Heart left ventricle (tissue), 13 donors: Measurements from ENCODE around the gene AGER.

Source experiments
- POLR2A ChIP-seq, 2 donors: fragments of 450-650 bp; IDR thresholded peaks; one replicate each; pipeline ENCODE4 v1.6.1; 2017; ENCODE audit warnings: antibody characterized with exemption in 2 of 2, mild to moderate bottlenecking in 2 of 2, moderate library complexity in 2 of 2
- TF ChIP-seq, protein P1 (sequence below), 12 donors: fragments of 200-600 bp; sonication (generic) in 4 of 12; IDR thresholded peaks; one replicate each; pipeline versions ENCODE4 v1.5.0 to v1.8.0; 2018 to 2022; ENCODE audit warnings: antibody characterized with exemption in 12 of 12, mild to moderate bottlenecking in 5 of 12
- donor health status: ischemic (EF 13 %, LVEDD 7.1; RV severe dilation, severe dysfunction).
- donor health status: DM: no; HTN: yes; CAD: no.
- donor health status: DM: no; HTN: no; CAD: no.
- donor health status: ischemic (EF 25% LVEDD 6.9; RV normal size, moderate dysfunction).
- donor health status: ischemic (EF 25% LVEDD 5.7; RV mildly dilated, moderate dysfunction).
- donor health status: ischemic (EF 35%, LVEDD 5.7; RV mildly dilated, moderate dysfunction).
- donor health status: nonischemic (EF 11% LVEDD 7.7; RV severe dilation, severe dysfunction).
- donor health status: DM: yes; HTN: yes; CAD: no.
- donor health status: PGD.
- donor health status: ischemic (EF 29% LVEDD 5.4; RV normal size, mild dysfunction).
- donor health status: nonischemic (EF 23%, LVEDD 6.1; RV moderate dilation, normal function).

DNA sequence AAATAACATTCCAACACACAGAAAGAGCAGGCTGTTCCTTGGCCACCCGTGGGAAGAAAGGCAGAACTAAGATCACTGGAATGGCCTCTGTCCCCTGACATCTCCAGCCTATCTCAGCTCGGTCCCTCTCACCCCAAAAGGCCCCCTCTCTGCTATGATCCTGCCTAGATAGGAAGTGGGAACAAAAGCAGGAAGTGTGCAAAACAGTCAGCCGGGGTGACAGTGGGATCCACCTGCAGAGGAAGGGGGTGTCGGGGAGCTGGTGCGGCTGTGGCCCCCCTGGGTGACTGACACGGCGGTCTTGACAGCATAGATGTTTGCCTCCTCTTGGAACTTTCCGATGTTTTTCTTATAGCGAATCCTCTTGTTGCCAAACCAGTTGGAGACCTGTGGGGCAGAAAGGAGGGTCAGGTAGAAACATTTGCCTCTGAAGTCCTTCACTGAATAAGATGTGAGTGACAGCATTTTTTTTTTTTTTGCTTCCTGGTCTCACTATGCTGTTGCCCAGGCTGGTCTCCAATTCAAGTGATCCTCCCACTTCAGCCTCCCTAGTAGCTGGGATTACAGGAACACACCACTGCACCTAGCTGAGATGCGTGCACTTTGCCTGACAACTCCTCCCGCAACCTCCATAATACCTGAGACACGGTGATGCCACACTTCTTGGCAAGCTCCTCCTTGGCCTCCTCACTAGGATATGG, 3.1 kb upstream of the AGER start:
- TF ChIP-seq, protein P1, sequence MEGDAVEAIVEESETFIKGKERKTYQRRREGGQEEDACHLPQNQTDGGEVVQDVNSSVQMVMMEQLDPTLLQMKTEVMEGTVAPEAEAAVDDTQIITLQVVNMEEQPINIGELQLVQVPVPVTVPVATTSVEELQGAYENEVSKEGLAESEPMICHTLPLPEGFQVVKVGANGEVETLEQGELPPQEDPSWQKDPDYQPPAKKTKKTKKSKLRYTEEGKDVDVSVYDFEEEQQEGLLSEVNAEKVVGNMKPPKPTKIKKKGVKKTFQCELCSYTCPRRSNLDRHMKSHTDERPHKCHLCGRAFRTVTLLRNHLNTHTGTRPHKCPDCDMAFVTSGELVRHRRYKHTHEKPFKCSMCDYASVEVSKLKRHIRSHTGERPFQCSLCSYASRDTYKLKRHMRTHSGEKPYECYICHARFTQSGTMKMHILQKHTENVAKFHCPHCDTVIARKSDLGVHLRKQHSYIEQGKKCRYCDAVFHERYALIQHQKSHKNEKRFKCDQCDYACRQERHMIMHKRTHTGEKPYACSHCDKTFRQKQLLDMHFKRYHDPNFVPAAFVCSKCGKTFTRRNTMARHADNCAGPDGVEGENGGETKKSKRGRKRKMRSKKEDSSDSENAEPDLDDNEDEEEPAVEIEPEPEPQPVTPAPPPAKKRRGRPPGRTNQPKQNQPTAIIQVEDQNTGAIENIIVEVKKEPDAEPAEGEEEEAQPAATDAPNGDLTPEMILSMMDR (IDR thresholded peaks at IDR 0.05) = no peak
- no peak for TF ChIP-seq POLR2A (IDR thresholded peaks at IDR 0.05)
